GM23248 (cell line): ENCODE measurements around the gene USP12.

Source experiments
- EZH2 ChIP-seq: fragments of 200-600 bp; sonication (generic); IDR thresholded peaks from 2 replicates; pipeline ENCODE4 v1.6.1; 2018; ENCODE audit warnings: antibody characterized with exemption, mild to moderate bottlenecking; ENCODE audit not compliant: insufficient read depth, poor library complexity, severe bottlenecking
- EZH2phosphoT487 ChIP-seq: fragments of 200-600 bp; sonication (generic); IDR thresholded peaks from 2 replicates; pipeline ENCODE4 v1.6.1; 2018; ENCODE audit warnings: antibody characterized with exemption, moderate library complexity, mild to moderate bottlenecking, low read depth; ENCODE audit not compliant: insufficient read depth

- TF ChIP-seq EZH2phosphoT487 (no peak), EZH2 (no peak)
Measured at GRCh38 chr13:27034678-27035111, 136.9 kb downstream of the USP12 start.
